ENCODE results near the gene GAST. TPM values are rescaled to one million over a fixed set of nuclear protein-coding genes. Genes with fewer than 3 reads are reported as not detected.

The GAST gene, protein sequence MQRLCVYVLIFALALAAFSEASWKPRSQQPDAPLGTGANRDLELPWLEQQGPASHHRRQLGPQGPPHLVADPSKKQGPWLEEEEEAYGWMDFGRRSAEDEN
- not detected in 2 replicates for total RNA-seq (2013; cell fraction: nucleolus; rRNA removed)
- not detected in 2 replicates for total RNA-seq (2014; rRNA removed)
- not detected in 2 replicates for total RNA-seq (2014; rRNA removed; fragmentation: Illumina TruSeq; extraction: Trizol)
- not detected in 2 replicates for total RNA-seq (2021)
- not detected for polyA plus RNA-seq (2011; ENCODE audit: low read depth)
- polyA plus RNA-seq (2011; rRNA removed), result not detected in 2 replicates
- polyA plus RNA-seq (2011; cell fraction: cytosol; rRNA removed), result not detected in 2 replicates
- not detected in 2 replicates for polyA plus RNA-seq (2011; cell fraction: nucleus; rRNA removed)
- polyA plus RNA-seq (2012), result not detected in 2 replicates
- not detected in 2 replicates for polyA plus RNA-seq (2014; fragmentation: Illumina TruSeq; extraction: Trizol)
- not detected for polyA plus RNA-seq (2014; fragmentation: Nextera tagmentation; extraction: Ambion mirVana)
- not detected in 2 replicates for polyA plus RNA-seq (2014; rRNA removed)
- polyA plus RNA-seq (2016; fragmentation: Nextera tagmentation; extraction: Ambion mirVana), result not detected
- not detected in 2 replicates for polyA minus RNA-seq (2011; rRNA and poly(A)+ RNA removed)
- not detected in 2 replicates for polyA minus RNA-seq (2011; cell fraction: cytosol; rRNA and poly(A)+ RNA removed)
- not detected in 2 replicates for polyA minus RNA-seq (2011; cell fraction: nucleus; rRNA and poly(A)+ RNA removed)
- Bru-seq, nascent RNA, result not detected
- BruChase-seq, experiment 1, labeled RNA remaining after a 6-hour chase, result not detected
- BruChase-seq, experiment 2, labeled RNA remaining after a 2-hour chase, result percentile 21 among the genes with signal in this experiment
- long read RNA-seq, experiment 1, result 0 reads
- long read RNA-seq, experiment 2, result 0 reads

DNA sequence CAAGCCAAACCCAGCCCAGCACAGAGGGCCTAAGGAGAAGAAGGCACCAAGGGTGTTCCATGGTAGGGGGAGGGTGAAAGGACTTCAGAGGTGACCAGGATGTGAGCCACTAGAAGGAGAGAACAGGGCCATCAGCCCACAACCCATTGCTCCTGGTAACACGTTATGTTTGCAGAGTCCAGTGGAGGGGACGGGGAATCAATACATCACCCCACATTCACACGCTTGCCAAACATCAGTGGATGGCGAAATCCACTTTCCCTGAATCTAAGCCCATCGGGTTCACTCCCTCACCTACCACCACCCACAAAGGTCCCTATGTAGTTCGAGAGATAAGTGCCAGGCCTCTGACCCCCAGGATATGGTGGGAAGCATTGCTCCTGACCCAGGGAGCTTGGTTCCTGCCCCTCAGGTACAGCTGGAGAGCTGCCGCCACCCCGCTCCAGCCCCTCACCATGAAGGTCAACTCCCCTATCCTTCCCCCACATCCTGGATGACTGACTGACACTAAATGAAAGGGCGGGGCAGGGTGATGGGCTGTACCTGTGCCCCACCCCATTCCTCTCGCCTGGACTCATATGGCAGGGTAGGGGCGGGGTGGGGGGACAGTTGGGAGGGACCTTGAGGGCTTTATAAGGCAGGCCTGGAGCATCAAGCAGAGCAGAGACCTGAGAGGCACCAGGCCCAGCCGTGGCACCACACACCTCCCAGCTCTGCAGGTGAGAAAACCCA lies at the start of gene GAST:
Gene GAST, plus strand, starts transcription at position 663 of the 732 bp plus-strand sequence. CDS start 3,106 bp downstream, outside the sequence.
- no peaks in the 10 kb centered on the region for H3K4me1 ChIP-seq (ENCODE audit: control insufficient read depth, insufficient read depth, low read length)
- no peak within 1 kb of the TSS for H3K27ac ChIP-seq (ENCODE audit: control insufficient read depth, insufficient read depth)
- H3K4me3 ChIP-seq, result no peak within 1 kb of the TSS
- no peaks in the 10 kb centered on the region; a peak in 3 of 4 replicates for H3K27me3 ChIP-seq (replicated peaks in 1 of 2; ENCODE audit: control insufficient read depth in 2 of 2, insufficient read depth in 2 of 2, low read length in 1 of 2)
- 18% methylated on average over 12 of the region's 12 CpGs for WGBS (ENCODE audit: insufficient coverage, insufficient replicate concordance, low lambda C conversion rate, missing lambda C conversion rate)
- H3K9me3 ChIP-seq (replicated peaks; ENCODE audit: control insufficient read depth, insufficient read depth, low read length), result no peaks in the 10 kb centered on the region
- ChIA-PET SMC1A (ENCODE audit: uncharacterized antibody, unreplicated experiment) (no interaction called here), POLR2A (no interaction called here), RAD21 (ENCODE audit: unreplicated experiment) (no interaction called here), CTCF (interaction anchor here (1.2 to 1.4 kb wide), 2 partner anchors 16 to 49 kb away, joined by 3 to 9 read pairs; no protein-coding TSS in a partner anchor)
- no TSS peak for BruUV-seq (replicated peaks)
- ATAC-seq (no peak), FAIRE-seq (no peak), DNase-seq (ENCODE audit: low read depth, low spot score) (no peak)
- H3K4me2 ChIP-seq (ENCODE audit: control insufficient read depth, insufficient read depth), result no peak within 1 kb of the TSS
- no peaks in the 10 kb centered on the region for H3K36me3 ChIP-seq (ENCODE audit: control insufficient read depth in 2 of 2, insufficient read depth in 2 of 2, low read length in 1 of 2)
- TF ChIP-seq CEBPB (IDR thresholded peaks at IDR 0.05; ENCODE audit: borderline replicate concordance in 1 of 2, low read depth in 2 of 2, low read length in 2 of 2) (no peak), SMC3 (IDR thresholded peaks at IDR 0.05; ENCODE audit: borderline replicate concordance, low read length) (no peak), ATF7 (IDR thresholded peaks at IDR 0.05; ENCODE audit: low read depth) (no peak), CREB1 (IDR thresholded peaks at IDR 0.05; ENCODE audit: low read depth) (no peak), SIN3A (IDR thresholded peaks at IDR 0.05; ENCODE audit: low read depth, low read length) (no peak)
- TF ChIP-seq, protein P1, sequence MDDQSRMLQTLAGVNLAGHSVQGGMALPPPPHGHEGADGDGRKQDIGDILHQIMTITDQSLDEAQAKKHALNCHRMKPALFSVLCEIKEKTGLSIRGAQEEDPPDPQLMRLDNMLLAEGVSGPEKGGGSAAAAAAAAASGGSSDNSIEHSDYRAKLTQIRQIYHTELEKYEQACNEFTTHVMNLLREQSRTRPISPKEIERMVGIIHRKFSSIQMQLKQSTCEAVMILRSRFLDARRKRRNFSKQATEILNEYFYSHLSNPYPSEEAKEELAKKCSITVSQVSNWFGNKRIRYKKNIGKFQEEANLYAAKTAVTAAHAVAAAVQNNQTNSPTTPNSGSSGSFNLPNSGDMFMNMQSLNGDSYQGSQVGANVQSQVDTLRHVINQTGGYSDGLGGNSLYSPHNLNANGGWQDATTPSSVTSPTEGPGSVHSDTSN (IDR thresholded peaks at IDR 0.05; ENCODE audit: insufficient replicate concordance, low read depth, low read length), result no peak
- TF ChIP-seq, protein P2, sequence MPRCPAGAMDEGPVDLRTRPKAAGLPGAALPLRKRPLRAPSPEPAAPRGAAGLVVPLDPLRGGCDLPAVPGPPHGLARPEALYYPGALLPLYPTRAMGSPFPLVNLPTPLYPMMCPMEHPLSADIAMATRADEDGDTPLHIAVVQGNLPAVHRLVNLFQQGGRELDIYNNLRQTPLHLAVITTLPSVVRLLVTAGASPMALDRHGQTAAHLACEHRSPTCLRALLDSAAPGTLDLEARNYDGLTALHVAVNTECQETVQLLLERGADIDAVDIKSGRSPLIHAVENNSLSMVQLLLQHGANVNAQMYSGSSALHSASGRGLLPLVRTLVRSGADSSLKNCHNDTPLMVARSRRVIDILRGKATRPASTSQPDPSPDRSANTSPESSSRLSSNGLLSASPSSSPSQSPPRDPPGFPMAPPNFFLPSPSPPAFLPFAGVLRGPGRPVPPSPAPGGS (IDR thresholded peaks at IDR 0.05; ENCODE audit: borderline replicate concordance, insufficient read depth, low read depth, low read length, poor library complexity, severe bottlenecking), result no peak
- intact Hi-C loops (cut with micrococcal nuclease; ENCODE audit: unreplicated experiment), result no loop called here
- in situ Hi-C loops (cut with MboI), result loop anchor here (5.0 kb wide), 1 partner anchor 50 kb away; no protein-coding TSS in a partner anchor
- no peak within 1 kb of the TSS for H2AFZ ChIP-seq (ENCODE audit: control insufficient read depth, low read depth, low read length)
- H3K9ac ChIP-seq (ENCODE audit: control insufficient read depth, insufficient read depth, low read length), result no peak within 1 kb of the TSS
- no peaks in the 10 kb centered on the region for H3K79me2 ChIP-seq (ENCODE audit: control insufficient read depth, insufficient read depth, low read length)
- no peaks in the 10 kb centered on the region for H4K20me1 ChIP-seq (ENCODE audit: control insufficient read depth, insufficient read depth)

Data from GM12878 (cell line).